GM19193 (cell line): ENCODE results near the gene PINK1.

ENCODE experiments used
- POLR2A ChIP-seq: IDR thresholded peaks from 4 replicates; pipeline ENCODE4 v1.6.1; 2011; ENCODE audit not compliant: insufficient read depth, insufficient read length; ENCODE audit errors: extremely low read depth

Gene PINK1

DNA sequence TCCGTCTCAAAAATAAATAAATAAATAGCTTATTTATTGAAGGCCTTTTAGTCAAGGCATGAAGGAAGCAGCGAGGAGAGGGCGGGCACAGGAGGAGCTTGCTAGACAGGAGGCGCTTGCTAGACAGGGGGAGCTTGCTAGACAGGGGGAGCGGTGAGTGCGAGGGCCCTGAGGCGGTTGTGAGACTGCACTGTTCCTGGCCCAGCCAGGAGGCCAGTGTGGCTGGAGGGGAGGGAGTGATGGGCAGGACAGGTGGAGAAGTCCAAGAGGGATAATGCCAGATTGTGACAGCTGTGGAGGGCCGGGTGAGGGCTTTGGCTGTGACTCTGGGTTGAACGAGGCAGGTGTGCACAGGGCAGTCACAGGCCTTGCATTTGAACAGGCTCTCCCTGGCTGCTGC, 66.3 kb downstream of the PINK1 start:
- no peak for TF ChIP-seq POLR2A

- TF ChIP-seq POLR2A = no peak
These were observed 67.5 kb downstream of the PINK1 start for GRCh38 chr1:20700636-20701215.
